ENCODE data around the gene LMBR1.
"Not testable (repeated sequence)": the region's sequence is repeated elsewhere in the genome, so short reads cannot be mapped to it uniquely, and the experiment has no call there.

Gene LMBR1

DNA sequence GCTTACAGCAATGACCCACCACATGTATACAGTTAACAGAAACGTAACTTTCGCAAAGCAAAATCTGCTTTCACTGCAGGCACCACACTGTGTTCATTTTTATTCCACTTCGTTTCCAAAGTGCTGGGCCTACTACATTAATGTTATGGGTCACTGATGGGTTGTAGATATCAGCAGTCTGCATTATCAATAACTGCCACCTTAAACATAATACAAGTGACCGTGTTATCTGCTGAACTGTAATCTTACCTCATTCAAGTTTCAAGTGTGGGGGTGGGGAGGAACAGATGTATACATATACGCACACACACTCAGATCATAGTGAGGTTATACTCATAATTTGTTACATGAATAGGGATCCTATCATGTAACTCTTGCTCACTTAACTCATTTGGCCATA, 231.3 kb downstream of the LMBR1 start:
- H3K9ac ChIP-seq (ENCODE audit: low read length): no peak overlapping the region

DNA sequence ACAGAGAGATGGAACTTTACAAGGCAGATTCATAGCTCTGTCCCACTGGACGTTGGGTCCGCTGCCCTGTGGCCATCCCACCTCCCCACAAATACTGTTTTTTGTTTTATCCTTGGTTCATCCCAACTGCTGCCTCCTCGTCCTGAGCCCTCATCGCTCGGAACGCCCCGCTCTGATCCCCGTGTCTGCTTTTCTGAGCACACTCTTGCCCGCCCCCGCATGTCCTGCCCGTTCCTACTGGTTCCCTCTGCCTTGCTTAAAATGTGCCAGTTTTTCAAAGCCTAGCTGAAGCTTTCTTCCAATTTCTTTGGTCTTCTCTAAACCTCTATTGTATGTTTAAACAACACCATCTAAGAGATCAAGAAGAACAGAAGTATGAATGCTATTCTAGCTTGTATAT, 233.0 kb downstream of the LMBR1 start:
- Histone ChIP-seq H3K9ac (ENCODE audit: low read length) (no peak overlapping the region), H3K4me3 (ENCODE audit: low read length) (no peak overlapping the region), H3K27me3 (ENCODE audit: control insufficient read depth, insufficient read depth, low read length) (no peaks in the 10 kb centered on the region), H3K36me3 (ENCODE audit: control insufficient read depth, insufficient read depth, low read length) (no peaks in the 10 kb centered on the region), H3K27ac (ENCODE audit: low read depth, low read length) (no peak overlapping the region), H3K4me1 (ENCODE audit: control insufficient read depth, insufficient read depth, low read length) (no peaks in the 10 kb centered on the region)

More for the DNA sequence above, 231.3 kb downstream of the LMBR1 start:
- no peak overlapping the region for H3K4me3 ChIP-seq (ENCODE audit: low read length)
- no peak overlapping the region for H3K27ac ChIP-seq (ENCODE audit: low read depth, low read length)
- H3K27me3 ChIP-seq (ENCODE audit: control insufficient read depth, insufficient read depth, low read length): no peaks in the 10 kb centered on the region
- H3K36me3 ChIP-seq (ENCODE audit: control insufficient read depth, insufficient read depth, low read length): no peaks in the 10 kb centered on the region
- H3K4me1 ChIP-seq (ENCODE audit: control insufficient read depth, insufficient read depth, low read length): no peaks in the 10 kb centered on the region

DNA sequence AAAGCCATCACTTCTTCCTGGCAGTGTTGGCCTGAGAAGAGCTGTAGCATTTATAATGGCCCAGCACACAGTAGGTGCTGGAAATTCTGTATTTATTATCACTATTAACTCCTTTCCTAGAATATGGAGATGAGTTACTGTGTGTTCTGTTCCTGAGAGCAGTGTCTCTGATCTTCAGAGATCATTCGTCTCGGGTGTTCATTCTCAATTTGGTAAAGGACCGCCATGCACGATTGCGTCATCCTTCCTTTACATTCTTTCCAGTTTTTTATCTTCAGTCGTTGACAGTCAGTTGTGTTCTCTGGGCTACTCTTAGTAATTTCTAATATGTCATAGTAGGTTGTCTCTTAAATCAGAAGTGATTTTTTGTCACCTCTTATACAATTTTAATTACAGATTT, 233.8 kb downstream of the LMBR1 start:
- H3K9ac ChIP-seq (ENCODE audit: low read length): no peak overlapping the region
- no peak overlapping the region for H3K4me3 ChIP-seq (ENCODE audit: low read length)
- H3K36me3 ChIP-seq (ENCODE audit: control insufficient read depth, insufficient read depth, low read length): no peaks in the 10 kb centered on the region
- H3K27ac ChIP-seq (ENCODE audit: low read depth, low read length): no peak overlapping the region
- H3K4me1 ChIP-seq (ENCODE audit: control insufficient read depth, insufficient read depth, low read length): no peaks in the 10 kb centered on the region
- no peaks in the 10 kb centered on the region for H3K27me3 ChIP-seq (ENCODE audit: control insufficient read depth, insufficient read depth, low read length)

DNA sequence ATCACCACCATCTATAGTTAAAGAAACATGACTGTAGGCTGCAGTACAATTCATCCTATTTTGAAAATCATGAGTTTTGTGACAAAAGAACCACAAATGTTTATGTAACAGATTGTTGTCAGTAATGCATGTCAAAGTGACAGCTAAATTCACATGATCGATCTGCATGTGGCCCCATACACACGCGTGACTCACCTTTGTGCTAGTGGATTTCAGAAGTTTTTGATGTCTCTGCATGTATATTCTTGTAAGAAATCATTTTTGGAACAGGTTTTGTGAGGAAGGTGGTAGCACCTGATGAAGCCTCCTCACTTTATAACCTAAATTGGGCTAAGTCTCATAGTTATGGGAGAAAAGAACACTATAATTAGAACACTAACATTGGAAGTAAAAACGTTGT, 235.3 kb downstream of the LMBR1 start:
- H3K4me3 ChIP-seq (ENCODE audit: low read length): no peak overlapping the region
- no peak overlapping the region for H3K27ac ChIP-seq (ENCODE audit: low read depth, low read length)
- no peaks in the 10 kb centered on the region for H3K27me3 ChIP-seq (ENCODE audit: control insufficient read depth, insufficient read depth, low read length)
- H3K36me3 ChIP-seq (ENCODE audit: control insufficient read depth, insufficient read depth, low read length): no peaks in the 10 kb centered on the region
- no peak overlapping the region for H3K9ac ChIP-seq (ENCODE audit: low read length)
- no peaks in the 10 kb centered on the region for H3K4me1 ChIP-seq (ENCODE audit: control insufficient read depth, insufficient read depth, low read length)

DNA sequence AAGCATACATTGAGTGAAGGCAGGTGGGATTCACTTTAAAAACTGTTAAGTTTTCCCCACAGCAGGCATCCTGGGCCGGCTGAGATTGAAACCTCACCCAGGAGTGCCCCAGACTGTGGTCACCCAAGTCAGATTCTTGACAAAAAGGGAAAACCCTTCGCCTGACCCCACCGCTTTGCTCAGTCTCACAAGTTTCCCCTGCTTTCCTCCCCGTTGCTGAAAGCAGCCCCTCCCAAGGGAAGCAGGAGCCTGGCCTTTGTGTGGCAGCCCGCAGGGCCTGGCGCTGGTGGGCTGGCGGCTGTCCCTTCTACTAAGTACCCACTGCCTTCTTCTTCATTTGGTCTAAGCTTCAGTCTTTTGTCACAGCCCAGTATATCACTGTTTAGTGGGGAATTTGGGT, 236.4 kb downstream of the LMBR1 start:
- Histone ChIP-seq H3K36me3 (ENCODE audit: control insufficient read depth, insufficient read depth, low read length) (no peaks in the 10 kb centered on the region), H3K27me3 (ENCODE audit: control insufficient read depth, insufficient read depth, low read length) (no peaks in the 10 kb centered on the region), H3K4me3 (ENCODE audit: low read length) (no peak overlapping the region), H3K4me1 (ENCODE audit: control insufficient read depth, insufficient read depth, low read length) (no peaks in the 10 kb centered on the region), H3K27ac (ENCODE audit: low read depth, low read length) (no peak overlapping the region), H3K9ac (ENCODE audit: low read length) (no peak overlapping the region)

DNA sequence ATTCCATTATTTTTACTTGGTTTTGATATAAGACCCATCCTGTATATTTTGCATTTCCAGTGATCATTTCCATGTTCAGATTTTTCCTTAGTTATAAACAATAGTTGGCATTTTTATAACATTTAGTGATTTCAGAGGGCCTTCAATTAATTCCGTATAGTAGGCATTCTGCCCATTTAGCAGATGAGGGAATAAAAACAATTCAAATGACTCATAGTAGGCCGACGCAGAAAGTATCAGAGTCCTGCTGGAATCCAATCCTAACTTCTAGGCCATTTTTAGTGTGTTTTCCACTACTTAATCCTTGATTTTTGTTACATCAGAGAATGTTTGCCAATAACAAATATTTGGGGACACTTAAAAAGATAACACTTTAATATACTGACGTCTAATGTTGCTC, 237.0 kb downstream of the LMBR1 start:
- Histone ChIP-seq H3K9ac (ENCODE audit: low read length) (no peak overlapping the region), H3K27me3 (ENCODE audit: control insufficient read depth, insufficient read depth, low read length) (no peaks in the 10 kb centered on the region)

DNA sequence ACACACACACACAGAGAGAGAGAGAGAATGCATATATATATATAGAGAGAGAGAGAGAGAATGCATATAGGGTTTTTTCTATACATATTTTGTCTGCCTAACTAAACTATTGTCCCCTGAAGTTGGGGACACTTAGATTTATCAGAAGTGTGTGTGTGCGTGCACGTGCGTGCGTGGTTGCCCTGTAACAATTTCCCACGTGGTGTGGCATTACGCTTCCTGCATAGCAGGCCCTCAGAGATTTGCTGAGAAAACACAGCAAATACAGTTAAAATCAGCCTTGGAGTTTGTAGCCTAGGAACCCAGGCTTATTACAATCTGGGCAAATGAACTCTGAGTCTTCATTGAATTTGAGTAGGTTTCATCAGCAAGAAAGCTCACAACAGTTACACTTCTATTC, 237.7 kb downstream of the LMBR1 start:
- H3K4me1 ChIP-seq (ENCODE audit: control insufficient read depth, insufficient read depth, low read length): no peaks in the 10 kb centered on the region
- no peaks in the 10 kb centered on the region for H3K36me3 ChIP-seq (ENCODE audit: control insufficient read depth, insufficient read depth, low read length)
- no peaks in the 10 kb centered on the region for H3K27me3 ChIP-seq (ENCODE audit: control insufficient read depth, insufficient read depth, low read length)
- H3K27ac ChIP-seq (ENCODE audit: low read depth, low read length): no peak overlapping the region
- no peak overlapping the region for H3K4me3 ChIP-seq (ENCODE audit: low read length)
- H3K9ac ChIP-seq (ENCODE audit: low read length): no peak overlapping the region

More for the DNA sequence above, 237.0 kb downstream of the LMBR1 start:
- H3K4me3 ChIP-seq (ENCODE audit: low read length): no peak overlapping the region
- no peak overlapping the region for H3K27ac ChIP-seq (ENCODE audit: low read depth, low read length)
- no peaks in the 10 kb centered on the region for H3K36me3 ChIP-seq (ENCODE audit: control insufficient read depth, insufficient read depth, low read length)
- no peaks in the 10 kb centered on the region for H3K4me1 ChIP-seq (ENCODE audit: control insufficient read depth, insufficient read depth, low read length)

DNA sequence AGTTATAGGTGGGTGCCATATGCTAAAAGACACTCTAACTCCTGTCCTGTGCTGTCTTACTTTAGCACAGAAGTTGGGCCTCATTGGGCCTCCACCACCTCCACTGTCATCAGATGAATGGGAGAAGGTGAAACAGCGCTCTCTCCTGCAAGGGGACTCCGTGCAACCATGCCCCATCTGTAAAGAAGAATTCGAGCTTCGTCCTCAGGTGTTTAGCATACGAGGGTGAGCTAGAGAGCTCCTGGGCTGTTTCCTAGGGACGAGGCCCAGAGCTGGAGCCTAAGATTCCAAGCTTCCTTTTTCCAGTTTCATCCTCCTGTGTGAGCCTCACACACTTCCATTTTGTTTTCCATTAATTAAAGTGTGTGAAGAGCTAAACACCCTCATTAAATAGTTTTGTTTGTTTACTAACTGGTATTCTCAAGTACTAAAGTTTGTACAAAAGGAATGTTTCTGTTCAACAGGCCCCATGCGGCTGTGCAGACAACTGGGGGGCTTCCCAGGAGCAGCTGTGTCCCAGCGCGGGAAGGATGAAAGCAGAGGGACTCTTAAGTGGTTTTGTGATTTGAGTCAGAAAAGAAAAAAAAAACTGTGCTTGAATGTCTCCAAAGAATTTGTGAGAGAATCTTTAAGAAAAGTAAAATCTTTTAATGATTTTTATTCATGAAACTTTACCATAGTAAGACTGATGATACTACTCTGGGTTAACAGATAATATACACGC, 238.3 kb downstream of the LMBR1 start:
- Histone ChIP-seq H3K4me1 (ENCODE audit: control insufficient read depth, insufficient read depth, low read length) (no peaks in the 10 kb centered on the region), H3K36me3 (ENCODE audit: control insufficient read depth, insufficient read depth, low read length) (no peaks in the 10 kb centered on the region), H3K27me3 (ENCODE audit: control insufficient read depth, insufficient read depth, low read length) (no peaks in the 10 kb centered on the region), H3K27ac (ENCODE audit: low read depth, low read length) (no peak overlapping the region), H3K9ac (ENCODE audit: low read length) (no peak overlapping the region), H3K4me3 (ENCODE audit: low read length) (no peak overlapping the region)

DNA sequence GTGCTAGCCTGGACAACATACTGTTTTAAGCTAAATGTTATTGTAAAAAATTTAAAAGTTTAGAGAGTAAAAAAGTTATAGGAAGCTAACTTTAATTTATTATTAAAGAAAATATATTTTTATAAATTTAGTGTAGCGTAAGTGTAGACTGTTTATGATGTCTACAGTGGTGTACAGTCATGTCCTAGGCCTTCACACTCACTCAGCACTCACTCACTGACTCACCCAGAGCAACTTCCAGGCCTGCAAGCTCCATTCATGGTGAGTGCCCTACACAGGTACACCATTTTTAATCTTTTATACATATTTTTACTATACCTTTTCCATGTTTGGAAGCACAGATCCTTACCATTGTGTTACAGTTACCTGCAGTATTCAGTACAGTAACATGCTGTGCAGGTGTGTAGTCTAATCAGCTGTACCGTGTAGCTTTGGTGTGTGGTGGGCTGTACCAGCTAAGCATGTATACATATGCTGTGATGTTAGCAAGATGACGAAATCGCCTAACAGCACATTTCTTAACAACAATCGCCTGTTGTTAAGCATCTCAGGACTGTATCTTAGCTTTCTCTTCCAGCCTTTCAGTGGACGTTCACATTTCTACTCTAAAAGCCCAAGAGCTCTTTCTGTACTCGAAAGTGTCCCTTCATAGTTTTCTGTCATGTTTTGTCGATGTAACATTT, 240.0 kb downstream of the LMBR1 start:
- no peaks in the 10 kb centered on the region for H3K4me1 ChIP-seq (ENCODE audit: control insufficient read depth, insufficient read depth, low read length)
- H3K27ac ChIP-seq (ENCODE audit: low read depth, low read length): no peak overlapping the region
- no peak overlapping the region for H3K9ac ChIP-seq (ENCODE audit: low read length)
- no peaks in the 10 kb centered on the region for H3K36me3 ChIP-seq (ENCODE audit: control insufficient read depth, insufficient read depth, low read length)
- no peak overlapping the region for H3K4me3 ChIP-seq (ENCODE audit: low read length)
- H3K27me3 ChIP-seq (ENCODE audit: control insufficient read depth, insufficient read depth, low read length): no peaks in the 10 kb centered on the region

DNA sequence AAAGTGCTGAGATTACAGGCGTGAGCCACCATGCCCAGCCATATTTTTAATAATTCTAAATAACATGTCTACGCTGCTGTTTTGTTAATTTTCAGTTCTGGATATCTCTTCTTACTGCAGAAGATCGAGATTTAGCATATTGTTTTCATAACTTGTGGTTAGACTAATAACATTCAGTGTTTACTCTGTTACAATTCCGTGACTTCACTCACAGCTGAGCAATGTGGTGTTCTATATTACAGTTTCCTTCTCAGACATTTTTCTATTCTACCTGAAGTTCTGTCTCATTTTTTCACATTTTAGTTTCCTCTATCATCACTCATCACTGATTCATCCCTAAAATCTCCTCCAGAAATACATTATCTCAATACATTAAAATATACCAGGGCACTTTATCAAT, 241.5 kb downstream of the LMBR1 start:
- no peak overlapping the region for H3K9ac ChIP-seq (ENCODE audit: low read length)
- no peaks in the 10 kb centered on the region for H3K27me3 ChIP-seq (ENCODE audit: control insufficient read depth, insufficient read depth, low read length)
- H3K27ac ChIP-seq (ENCODE audit: low read depth, low read length): no peak overlapping the region
- H3K4me3 ChIP-seq (ENCODE audit: low read length): no peak overlapping the region
- H3K36me3 ChIP-seq (ENCODE audit: control insufficient read depth, insufficient read depth, low read length): no peaks in the 10 kb centered on the region
- no peaks in the 10 kb centered on the region for H3K4me1 ChIP-seq (ENCODE audit: control insufficient read depth, insufficient read depth, low read length)

DNA sequence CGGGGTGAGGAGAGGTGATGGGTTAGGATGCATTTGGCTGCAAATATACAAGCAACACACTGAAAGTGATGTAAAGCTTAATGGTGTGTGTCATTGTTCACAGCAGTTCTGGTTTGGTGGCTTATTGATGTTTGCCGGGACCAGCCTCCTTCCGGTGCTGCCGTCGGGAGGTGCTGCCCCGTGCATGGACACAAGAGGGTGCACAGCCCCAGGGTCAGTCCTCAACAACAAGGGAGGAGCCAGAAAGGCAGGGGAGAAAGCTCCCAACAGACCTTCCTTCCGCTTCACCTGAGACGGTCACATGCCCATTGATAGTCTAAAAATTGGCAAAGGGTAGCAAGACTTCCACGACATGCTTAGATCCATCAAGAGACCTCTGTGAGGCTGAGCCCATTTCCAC, 242.9 kb downstream of the LMBR1 start:
- H3K27me3 ChIP-seq (ENCODE audit: control insufficient read depth, insufficient read depth, low read length): no peaks in the 10 kb centered on the region
- no peaks in the 10 kb centered on the region for H3K36me3 ChIP-seq (ENCODE audit: control insufficient read depth, insufficient read depth, low read length)
- no peak overlapping the region for H3K9ac ChIP-seq (ENCODE audit: low read length)
- no peak overlapping the region for H3K4me3 ChIP-seq (ENCODE audit: low read length)
- no peak overlapping the region for H3K27ac ChIP-seq (ENCODE audit: low read depth, low read length)
- no peaks in the 10 kb centered on the region for H3K4me1 ChIP-seq (ENCODE audit: control insufficient read depth, insufficient read depth, low read length)

DNA sequence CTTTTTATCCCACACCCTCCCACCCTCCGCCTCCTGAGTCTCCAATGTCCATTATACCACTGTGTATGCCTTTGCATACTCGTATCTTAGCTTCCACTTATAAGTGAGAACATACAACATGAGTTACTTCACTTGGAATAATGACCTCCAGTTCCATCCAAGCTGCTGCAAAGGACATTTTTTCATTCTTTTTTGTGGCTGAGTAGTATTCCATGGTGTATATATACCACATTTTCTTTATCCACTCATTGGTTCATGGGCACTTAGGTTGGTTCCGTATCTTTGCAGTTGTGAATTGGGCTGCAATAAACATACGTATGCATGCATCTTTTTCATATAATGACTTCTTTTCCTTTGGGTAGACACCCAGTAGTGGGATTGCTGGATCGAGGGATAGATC, 245.7 kb downstream of the LMBR1 start:
- H3K36me3 ChIP-seq (ENCODE audit: control insufficient read depth, insufficient read depth, low read length); H3K27ac ChIP-seq (ENCODE audit: low read depth, low read length); H3K27me3 ChIP-seq (ENCODE audit: control insufficient read depth, insufficient read depth, low read length); H3K9ac ChIP-seq (ENCODE audit: low read length); H3K4me3 ChIP-seq (ENCODE audit: low read length); H3K4me1 ChIP-seq (ENCODE audit: control insufficient read depth, insufficient read depth, low read length): not testable (repeated sequence)

All from rectal smooth muscle tissue (tissue), 1 donor.